GM18499 (cell line): ENCODE results near the gene TSR1.

Experiments used
- ATAC-seq: cut with Tn5 transposase; IDR thresholded peaks from one replicate; pipeline ENCODE4 v1.9.1; 2021; ENCODE audit warnings: moderate number of reproducible peaks; ENCODE audit not compliant: insufficient read depth, unreplicated experiment

The TSR1 gene

DNA sequence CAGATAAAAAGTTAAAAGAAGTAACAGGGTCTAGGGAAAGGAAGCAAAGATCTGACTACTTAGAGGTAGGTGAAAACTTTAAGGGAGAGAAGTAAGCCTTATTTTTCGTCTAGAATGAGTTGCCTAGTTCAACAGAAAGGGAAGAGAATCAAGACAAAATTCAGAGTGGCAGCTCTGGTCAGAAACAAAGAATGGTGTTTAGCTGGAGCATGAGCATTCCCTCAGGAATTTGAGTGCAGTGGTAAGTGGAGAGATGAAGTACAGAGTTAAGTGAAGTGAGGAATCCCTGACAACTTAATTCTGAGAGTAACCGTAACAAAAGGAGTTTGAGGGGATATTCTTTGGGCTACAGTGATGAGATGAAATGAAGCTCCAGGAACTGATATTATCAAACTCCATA is 44.2 kb downstream of the TSR1 start:
- no peak for ATAC-seq

DNA sequence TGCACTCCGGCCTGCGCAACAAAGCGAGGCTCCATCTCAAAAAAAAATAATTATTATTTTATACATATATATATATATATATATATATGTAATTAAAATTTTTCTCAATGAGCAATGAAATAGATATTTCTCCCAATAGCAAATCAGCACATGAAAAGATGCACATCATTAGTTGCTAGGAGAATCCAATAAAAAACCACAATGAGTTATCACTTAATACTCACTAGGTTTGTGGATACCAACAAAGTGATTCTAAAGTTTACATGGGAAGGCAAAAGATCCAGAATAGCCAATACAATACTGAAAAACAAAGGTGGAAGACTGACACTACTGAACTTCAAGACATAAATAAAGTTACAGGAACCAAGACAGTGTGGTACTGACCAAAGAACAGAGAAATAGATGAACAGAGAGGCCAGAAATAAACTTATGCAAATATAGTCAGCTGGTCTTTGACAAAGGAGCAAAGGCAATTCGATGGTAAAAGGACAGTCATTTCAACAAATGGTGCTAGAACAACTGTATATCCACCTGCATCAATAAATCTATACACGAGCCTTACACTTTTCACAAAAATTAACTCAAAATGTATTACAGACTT is 46.3 kb downstream of the TSR1 start:
- ATAC-seq: no peak

DNA sequence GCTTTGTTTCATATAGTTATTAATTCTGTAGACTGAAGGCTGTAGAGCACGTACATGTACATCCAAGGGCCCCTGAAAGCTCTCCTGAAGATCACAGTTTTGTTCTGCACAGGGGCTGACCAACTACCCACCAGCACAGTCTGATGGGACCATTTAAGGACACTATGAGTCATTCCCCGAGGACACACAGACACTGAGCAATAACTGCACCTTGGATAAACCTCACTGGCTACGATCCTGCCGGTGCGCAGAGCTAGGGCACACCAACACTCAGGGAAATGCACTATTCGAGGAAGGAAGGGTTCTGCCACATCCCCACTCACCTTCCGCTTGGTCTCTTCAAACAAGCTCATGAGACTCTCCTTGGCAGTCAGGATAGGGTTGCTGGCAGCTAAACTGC is 53.0 kb downstream of the TSR1 start:
- no peak for ATAC-seq

DNA sequence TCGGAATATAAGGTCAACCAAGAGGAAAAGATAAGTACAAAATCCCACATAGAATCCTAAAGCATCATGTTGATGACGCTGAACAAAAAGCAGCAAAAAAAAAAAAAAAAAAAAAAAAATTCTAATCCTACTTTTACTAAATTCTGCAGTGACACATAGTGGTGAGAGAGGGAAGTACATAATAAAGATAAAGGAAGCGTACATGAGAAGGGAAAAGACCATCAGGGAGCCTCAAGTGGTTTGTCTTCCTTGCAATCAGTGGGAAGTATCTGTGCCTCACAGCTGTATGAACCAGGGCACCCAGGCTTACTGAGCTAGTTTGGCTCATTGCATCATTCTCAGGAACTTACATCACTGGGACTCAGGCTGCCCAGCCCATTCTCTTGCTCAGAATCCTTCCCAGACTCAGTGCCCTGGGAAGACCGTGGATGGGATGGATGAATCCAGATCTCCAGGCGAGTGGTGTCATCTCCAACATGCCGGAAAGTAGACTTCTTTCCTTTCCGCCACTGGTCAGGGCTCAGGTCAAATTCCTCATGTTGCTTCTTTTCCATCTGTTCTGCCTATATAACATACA is 53.9 kb downstream of the TSR1 start:
- ATAC-seq: no peak

DNA sequence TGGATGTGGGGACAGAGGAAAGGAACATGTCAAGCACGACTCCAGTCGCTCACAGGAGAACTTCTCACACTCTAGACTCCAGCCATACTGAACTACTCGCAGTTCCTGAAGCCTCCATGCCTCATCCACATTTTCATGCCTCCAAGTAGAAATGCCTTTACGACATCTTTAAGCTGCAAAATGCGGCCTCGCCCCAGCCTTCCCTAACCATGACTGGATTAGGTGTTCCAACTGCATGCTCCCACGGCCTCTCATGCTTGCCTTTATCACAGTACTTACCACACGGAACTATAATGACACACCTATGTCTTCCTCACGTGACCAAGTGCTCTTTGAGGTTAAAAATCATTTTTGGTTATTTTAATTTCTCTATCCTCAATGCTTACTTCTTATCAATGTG is 56.5 kb downstream of the TSR1 start:
- ATAC-seq: no peak

DNA sequence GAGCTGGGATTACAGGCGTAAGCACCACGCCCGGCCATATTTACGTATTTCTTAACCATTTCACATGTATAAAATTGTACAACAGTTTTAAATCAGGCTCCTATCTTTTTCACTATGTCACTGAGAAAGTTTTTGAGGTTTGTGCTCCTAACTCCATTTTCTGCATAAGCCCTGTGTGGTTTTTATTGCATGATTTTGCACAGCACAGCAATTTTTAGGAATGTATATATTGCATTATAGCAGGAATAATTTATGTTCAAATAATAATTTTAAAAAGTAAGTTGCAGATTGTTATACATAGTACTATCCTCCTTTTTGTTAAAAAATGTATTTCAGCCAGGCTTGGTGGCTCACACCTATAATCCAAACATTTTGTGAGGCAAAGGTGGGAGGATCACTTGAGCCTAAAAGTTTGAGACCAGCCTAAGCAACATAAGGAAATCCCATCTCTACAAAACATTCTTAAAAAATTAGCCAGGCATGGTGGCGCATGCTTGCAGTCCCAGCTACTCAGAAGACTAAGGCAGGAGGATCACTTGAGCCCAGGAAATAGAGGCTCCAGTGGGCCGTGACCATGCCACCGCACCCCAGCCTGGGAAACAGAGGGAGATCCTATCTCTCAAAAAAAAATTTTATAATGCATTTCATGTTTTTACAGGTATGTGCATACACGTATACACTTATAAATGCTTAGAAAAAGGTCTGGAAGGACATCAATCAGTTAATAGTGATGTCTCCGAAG is 58.7 kb downstream of the TSR1 start:
- ATAC-seq: no peak

DNA sequence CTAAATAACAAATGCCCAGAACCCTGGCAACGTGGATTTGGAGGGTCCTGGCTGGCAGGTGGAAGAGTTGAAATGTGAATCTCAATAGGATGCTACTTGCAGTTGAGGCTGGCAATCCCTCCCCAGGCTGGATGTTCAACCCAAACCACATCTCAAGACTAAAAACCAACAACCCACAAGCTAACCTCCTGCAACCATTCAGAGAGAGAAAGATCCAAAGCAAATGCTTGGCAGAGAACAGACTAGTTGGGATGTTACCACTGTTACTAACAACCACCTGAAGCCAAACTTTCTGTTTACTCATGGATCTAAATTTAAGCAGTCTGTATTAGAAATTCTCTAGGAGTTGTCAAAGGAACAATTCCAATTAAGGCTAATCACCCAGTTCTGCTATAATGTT is 60.5 kb downstream of the TSR1 start:
- ATAC-seq: no peak

DNA sequence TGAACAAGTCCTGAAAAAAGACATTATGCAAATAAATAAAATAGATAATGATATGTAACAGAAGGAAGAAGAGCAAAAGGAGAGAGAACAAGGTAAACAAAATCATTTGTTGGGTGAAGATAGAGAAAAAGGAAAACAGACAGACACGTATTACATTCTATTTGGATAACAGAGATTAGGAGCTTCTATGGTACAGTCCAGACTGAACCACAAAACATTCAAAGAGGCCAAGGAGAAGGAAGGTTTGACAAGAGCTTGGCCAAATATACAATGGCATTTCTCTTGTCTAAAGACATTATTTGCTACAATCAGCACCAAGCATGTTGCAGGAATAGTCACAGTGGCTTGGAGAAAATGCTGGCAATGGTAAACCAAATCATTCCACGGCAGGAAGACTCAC is 61.8 kb downstream of the TSR1 start:
- ATAC-seq: no peak
